ENCODE results near the gene ROR1.
A peak's percentile ranks its signal among the peaks of the same experiment; 100 is the strongest.

The ROR1 gene

DNA sequence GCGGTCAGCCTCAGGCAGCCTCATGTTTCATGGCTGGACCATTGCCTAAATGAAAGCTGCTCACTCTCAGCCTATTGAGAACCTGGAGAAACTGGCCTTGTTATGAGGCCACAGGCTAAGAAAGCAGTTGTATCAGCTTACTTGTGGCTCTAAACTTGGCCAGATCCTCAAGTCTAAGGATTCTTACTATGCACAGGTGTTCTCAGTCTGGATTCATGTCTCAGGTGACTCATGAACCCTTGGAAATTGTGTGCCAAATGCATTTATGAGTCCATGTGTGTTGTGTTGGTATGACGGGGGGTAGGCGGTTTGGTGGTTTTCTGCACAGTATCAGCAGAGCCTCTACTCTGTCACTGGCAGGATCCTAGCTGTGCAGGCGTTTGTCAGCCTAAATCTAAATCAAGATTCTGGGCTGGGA is 90.4 kb downstream of the ROR1 start:
- TF ChIP-seq, protein P1, sequence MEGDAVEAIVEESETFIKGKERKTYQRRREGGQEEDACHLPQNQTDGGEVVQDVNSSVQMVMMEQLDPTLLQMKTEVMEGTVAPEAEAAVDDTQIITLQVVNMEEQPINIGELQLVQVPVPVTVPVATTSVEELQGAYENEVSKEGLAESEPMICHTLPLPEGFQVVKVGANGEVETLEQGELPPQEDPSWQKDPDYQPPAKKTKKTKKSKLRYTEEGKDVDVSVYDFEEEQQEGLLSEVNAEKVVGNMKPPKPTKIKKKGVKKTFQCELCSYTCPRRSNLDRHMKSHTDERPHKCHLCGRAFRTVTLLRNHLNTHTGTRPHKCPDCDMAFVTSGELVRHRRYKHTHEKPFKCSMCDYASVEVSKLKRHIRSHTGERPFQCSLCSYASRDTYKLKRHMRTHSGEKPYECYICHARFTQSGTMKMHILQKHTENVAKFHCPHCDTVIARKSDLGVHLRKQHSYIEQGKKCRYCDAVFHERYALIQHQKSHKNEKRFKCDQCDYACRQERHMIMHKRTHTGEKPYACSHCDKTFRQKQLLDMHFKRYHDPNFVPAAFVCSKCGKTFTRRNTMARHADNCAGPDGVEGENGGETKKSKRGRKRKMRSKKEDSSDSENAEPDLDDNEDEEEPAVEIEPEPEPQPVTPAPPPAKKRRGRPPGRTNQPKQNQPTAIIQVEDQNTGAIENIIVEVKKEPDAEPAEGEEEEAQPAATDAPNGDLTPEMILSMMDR (conservative IDR thresholded peaks at IDR 0.05; ENCODE audit: low read depth, low read length): no peak
- H3K4me3 ChIP-seq (ENCODE audit: low read length): no peak overlapping the region
- no peak for DNase-seq (ENCODE audit: low read depth)

DNA sequence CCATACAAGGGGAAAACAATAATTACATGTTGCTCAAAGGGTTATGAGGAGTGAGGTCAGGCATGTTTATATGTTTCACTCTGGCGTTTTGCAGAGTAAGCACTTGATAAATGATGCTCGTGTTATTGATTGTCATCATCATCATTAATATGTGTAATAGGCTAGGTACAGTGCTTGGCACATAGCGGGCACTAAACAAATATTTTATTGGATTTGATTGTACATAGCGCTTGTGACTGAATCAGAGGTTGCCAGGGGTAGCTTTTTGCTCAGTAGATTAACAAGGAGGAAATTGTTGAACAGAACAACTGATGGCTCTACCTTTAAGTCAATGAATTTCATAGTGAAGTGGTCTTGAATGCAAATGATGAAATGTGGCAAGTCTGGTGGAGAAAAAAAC is 91.7 kb downstream of the ROR1 start:
- no peak overlapping the region for H3K4me3 ChIP-seq (ENCODE audit: low read length)
- TF ChIP-seq, protein P1 (conservative IDR thresholded peaks at IDR 0.05; ENCODE audit: low read depth, low read length): no peak
- no peak for DNase-seq (ENCODE audit: low read depth)

DNA sequence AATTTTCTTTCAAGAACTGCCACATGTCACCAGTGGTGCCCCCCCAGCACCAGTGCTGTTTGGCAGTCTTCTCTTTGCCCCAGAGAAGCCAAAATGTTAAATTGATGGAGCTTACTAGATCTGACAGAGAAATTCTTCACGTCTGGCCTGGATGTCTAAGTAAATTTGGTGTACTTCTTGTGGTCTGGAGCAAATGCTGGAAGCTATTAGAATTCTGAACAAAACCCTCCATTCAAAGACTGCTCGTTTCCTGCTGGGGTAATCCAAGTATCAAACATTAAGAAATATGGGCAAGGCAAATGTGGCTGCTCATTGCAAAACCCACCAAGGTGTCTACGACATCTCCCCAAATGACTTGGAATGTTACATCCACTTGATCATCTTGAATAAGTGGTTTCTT is 92.3 kb downstream of the ROR1 start:
- no peak overlapping the region for H3K4me3 ChIP-seq (ENCODE audit: low read length)
- TF ChIP-seq, protein P1 (conservative IDR thresholded peaks at IDR 0.05; ENCODE audit: low read depth, low read length): no peak
- DNase-seq (ENCODE audit: low read depth): no peak

DNA sequence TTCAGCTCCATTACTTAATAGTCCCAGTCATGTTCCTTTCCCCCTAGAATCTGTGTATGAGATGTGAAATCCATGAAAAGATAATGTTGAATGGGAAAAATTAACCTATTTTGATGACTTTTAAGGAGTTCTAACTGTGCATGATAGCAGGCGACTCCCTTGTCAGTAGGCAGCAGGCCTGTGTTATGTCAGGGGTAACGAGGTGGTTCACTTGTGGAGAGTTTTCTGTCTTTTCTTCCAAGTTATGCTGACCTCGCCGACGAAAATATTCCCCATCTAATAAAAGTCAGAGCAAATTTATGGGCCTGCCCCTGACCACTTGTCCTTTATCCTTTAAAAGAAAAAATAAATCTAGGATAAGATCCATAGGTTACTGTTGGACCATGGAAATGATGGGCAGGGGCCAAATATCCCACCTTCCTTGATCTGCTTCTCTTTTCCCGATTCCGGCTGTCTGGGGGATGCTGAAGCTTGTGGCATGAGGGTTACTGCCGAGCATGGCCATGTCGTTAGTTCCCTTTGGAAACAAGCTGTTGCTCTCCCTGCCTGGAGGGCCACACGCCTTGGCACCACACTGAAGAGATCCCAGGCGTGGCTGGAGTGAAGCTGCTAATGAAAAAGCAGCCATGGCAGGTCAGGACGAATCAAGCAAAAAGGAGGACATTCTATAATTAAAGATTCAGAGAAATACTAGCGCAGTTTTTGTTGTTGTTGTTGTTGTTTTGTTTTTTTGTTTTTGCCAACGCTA is 93.8 kb downstream of the ROR1 start:
- TF ChIP-seq, protein P1 (conservative IDR thresholded peaks at IDR 0.05; ENCODE audit: low read depth, low read length): no peak
- no peak overlapping the region for H3K4me3 ChIP-seq (ENCODE audit: low read length)
- no peak for DNase-seq (ENCODE audit: low read depth)

DNA sequence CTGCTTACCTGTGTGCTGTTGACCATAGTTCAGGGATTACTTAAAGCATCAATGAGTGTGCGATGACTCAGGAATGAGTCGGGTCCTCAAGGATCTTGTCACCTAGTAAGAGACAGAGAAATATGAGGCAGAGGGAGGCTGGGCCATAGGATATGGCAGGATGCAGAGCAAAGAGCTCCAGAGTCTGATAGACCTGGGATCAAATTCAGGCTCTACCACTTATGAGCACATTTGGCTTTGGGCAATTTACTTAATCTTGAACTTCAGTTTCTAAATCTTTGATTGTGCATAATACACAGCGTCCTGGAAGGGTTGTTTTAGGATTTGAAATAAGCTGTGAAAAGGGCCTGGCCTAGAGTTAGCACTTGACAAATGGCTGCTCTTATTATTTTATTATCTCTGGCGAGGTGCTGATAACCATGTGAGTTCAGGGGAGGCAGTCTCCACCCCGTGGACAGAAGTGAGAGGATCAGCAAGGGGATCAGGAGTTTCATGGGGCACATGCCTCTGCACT is 94.5 kb downstream of the ROR1 start:
- no peak for DNase-seq (ENCODE audit: low read depth)
- no peak overlapping the region for H3K4me3 ChIP-seq (ENCODE audit: low read length)
- TF ChIP-seq, protein P1 (conservative IDR thresholded peaks at IDR 0.05; ENCODE audit: low read depth, low read length): peak; percentile 26

DNA sequence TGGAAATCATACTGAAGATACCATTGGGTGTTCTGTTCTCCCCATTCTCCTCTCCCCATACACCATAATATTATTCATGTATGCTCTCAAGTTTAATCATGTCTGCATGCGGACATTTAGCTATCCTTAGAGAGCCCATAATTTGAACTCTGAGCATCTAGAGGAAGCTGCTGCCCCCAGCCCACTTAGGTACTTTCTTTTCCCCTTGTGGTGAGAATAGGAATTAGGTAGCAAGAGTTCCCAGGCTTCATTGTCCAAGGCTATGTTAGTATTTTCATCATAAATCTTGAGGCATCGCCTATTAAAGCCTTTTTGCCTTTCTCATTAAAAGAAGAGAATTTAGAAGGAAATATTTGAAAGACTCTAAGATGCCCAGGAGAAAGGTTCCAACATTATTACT is 96.3 kb downstream of the ROR1 start:
- DNase-seq (ENCODE audit: low read depth): no peak
- TF ChIP-seq, protein P1 (conservative IDR thresholded peaks at IDR 0.05; ENCODE audit: low read depth, low read length): peak; percentile 19
- H3K4me3 ChIP-seq (ENCODE audit: low read length): no peak overlapping the region

DNA sequence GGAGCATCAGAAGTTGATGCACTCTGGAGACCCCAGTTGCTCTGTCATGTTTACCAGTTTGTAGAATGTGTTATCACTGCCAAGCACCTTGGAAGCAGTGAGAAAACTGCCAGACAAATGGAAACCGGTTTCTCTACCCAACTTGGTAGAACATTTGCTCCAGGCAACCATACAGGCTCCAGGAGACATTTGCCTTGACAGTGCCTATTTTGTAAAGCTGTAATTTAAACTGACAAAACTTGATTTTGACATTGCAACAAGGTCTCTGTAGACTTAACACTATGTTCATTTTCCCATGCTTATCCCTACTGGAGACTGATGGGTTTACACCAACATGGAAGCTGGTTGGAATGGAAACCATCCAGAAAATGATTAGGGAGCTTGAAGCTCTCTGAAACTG is 97.6 kb downstream of the ROR1 start:
- no peak for DNase-seq (ENCODE audit: low read depth)

More for the DNA sequence above, 97.6 kb downstream of the ROR1 start:
- H3K4me3 ChIP-seq (ENCODE audit: low read length): no peak overlapping the region
- TF ChIP-seq, protein P1 (conservative IDR thresholded peaks at IDR 0.05; ENCODE audit: low read depth, low read length): no peak
